ENCODE measurements around the gene CEP162. TPM values are rescaled to one million over a fixed set of nuclear protein-coding genes. Genes with fewer than 3 reads are reported as not detected.
"Not testable (repeated sequence)": the region's sequence is repeated elsewhere in the genome, so short reads cannot be mapped to it uniquely, and the experiment has no call there.

The CEP162 gene
- total RNA-seq, 3 donors from 2014 or later = 3.0 to 4.3 (median 3.7) TPM

GRCh38 chr6:84204011-84204410 lies 23.4 kb downstream of the CEP162 start:
- no peak overlapping the region for H3K4me3 Mint-ChIP-seq
- ATAC-seq (no peak), DNase-seq (no peak)
- H3K9me3 Mint-ChIP-seq = no peaks in the 10 kb centered on the region
- no peaks in the 10 kb centered on the region for H3K4me1 Mint-ChIP-seq (ENCODE audit: low read depth)
- peaks cover 32% of the 10 kb centered on the region for H3K36me3 Mint-ChIP-seq (ENCODE audit: insufficient read depth)
- H3K27me3 Mint-ChIP-seq (ENCODE audit: low read depth) = no peaks in the 10 kb centered on the region

DNA sequence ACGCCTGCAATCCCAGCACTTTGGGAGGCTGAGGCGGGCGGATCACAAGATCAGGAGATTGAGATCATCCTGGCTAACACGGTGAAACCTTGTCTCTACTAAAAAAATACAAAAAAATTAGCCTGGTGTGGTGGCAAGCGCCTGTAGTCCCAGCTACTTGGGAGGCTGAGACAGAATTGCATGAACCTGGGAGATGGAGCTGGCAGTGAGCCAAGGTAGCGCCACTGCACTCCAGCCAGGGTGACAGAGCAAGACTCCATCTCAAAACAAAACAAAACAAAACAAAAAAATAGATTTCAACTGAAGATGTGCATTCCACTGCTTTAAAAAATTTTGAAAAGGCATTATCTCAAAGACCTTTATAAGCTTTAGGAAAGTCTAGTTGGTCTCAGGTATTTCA lies 27.5 kb downstream of the CEP162 start:
- not testable (repeated sequence) for H3K4me1 Mint-ChIP-seq (ENCODE audit: low read depth); H3K27me3 Mint-ChIP-seq (ENCODE audit: low read depth); H3K4me3 Mint-ChIP-seq; H3K9me3 Mint-ChIP-seq; ATAC-seq; DNase-seq
- peaks cover 29% of the 10 kb centered on the region for H3K36me3 Mint-ChIP-seq (ENCODE audit: insufficient read depth)

DNA sequence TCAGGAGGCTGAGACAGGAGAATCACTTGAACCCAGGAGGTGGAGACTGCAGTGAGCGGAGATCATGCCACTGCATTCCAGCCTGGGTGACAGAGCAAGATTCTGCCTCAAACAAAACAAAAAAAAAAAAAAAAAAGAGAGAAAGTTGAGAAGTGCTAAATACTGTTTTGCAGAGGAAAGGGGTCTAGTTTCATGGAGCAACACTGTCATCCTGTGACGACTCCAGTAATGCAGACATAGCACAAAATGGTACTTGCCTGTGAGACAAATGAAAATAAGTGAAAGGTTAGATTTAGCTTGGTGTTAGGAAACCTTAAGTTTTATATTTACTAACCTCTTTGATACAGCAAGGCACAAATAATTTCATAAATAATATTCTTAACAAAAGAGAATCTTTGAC lies 29.7 kb downstream of the CEP162 start:
- no peak for ATAC-seq
- Mint-ChIP-seq H3K36me3 (ENCODE audit: insufficient read depth) (peaks cover 32% of the 10 kb centered on the region), H3K27me3 (ENCODE audit: low read depth) (no peaks in the 10 kb centered on the region), H3K4me3 (no peak overlapping the region), H3K9me3 (no peaks in the 10 kb centered on the region), H3K4me1 (ENCODE audit: low read depth) (peaks cover 3% of the 10 kb centered on the region)
- DNase-seq = no peak

DNA sequence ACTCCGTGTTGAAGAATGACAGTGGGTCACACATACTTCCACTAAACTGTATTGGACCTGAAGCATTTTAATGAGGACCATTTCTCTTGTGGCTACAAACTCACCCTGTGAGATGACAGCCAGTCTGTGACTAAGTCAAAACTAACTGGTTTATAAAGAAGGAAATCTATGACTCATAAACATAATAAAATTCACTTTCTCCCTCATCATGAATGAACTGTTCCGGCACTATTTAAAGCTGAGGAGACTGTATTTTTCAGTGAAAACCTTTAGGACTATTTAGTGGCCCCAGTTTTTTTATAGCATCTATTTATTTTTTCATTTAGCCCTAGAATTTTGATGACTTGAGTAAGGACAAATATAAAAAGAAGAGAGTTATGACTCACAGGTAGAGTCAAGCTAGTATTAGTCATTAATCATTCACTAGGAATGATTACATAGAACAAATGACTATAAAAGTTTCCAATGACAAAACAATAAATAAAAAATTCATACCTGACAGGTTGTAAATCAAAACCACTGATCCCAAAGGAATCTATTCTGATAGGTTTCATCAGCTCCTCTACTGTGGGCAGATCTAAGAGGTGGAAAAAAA lies 34.2 kb downstream of the CEP162 start:
- Mint-ChIP-seq H3K9me3 (no peaks in the 10 kb centered on the region), H3K36me3 (ENCODE audit: insufficient read depth) (peaks cover 57% of the 10 kb centered on the region), H3K4me1 (ENCODE audit: low read depth) (peaks cover 3% of the 10 kb centered on the region), H3K4me3 (no peak overlapping the region), H3K27me3 (ENCODE audit: low read depth) (no peaks in the 10 kb centered on the region)
- ATAC-seq (peak in 1 of 2 donors; percentile 46), DNase-seq (no peak)

- H3K27me3 Mint-ChIP-seq (ENCODE audit: low read depth) = no peaks in the 10 kb centered on the region
- H3K36me3 Mint-ChIP-seq (ENCODE audit: insufficient read depth) = peaks cover 54% of the 10 kb centered on the region
- no peak overlapping the region for H3K4me3 Mint-ChIP-seq
- no peak for DNase-seq
- ATAC-seq = no peak
- no peaks in the 10 kb centered on the region for H3K9me3 Mint-ChIP-seq
- H3K4me1 Mint-ChIP-seq (ENCODE audit: low read depth) = peaks cover 3% of the 10 kb centered on the region
These were observed 35.6 kb downstream of the CEP162 start for GRCh38 chr6:84191802-84192201.

DNA sequence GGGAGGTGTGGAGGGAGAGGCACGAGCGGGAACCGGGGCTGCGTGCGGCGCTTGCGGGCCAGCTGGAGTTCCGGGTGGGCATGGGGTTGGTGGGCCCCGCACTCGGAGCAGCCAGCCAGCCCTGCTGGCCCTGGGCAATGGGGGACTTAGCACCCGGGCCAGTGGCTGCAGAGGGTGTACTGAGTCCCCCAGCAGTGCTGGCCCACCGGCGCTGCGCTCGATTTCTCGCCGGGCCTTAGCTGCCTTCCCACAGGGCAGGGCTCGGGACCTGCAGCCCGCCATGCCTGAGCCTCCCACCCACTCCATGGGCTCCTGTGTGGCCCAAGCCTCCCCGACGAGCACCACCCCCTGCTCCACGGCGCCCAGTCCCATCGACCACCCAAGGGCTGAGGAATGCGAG lies 38.1 kb downstream of the CEP162 start:
- H3K27me3 Mint-ChIP-seq (ENCODE audit: low read depth); DNase-seq; H3K4me1 Mint-ChIP-seq (ENCODE audit: low read depth); ATAC-seq; H3K9me3 Mint-ChIP-seq; H3K4me3 Mint-ChIP-seq: not testable (repeated sequence)
- peaks cover 40% of the 10 kb centered on the region for H3K36me3 Mint-ChIP-seq (ENCODE audit: insufficient read depth)

- H3K4me1 Mint-ChIP-seq (ENCODE audit: low read depth) = no peaks in the 10 kb centered on the region
These were observed 44.0 kb downstream of the CEP162 start for GRCh38 chr6:84183430-84183829.

DNA sequence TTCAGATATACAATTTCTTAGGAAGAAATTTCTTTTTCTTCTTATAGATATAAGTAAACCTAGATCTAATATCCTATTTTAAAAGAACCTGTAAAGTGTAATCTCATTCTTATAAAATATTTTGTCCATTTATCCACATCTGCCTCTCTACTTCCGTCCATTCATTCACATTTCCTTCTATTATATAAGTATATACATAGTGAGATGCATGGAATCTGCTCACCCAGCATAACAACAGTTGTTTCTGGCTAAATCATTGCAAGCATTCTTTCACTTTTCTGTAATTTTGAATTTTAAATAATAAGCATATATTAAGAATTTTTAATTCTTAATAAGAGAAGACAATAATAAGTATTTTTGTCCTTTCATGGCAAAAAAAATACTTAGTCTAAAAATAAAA lies 45.4 kb downstream of the CEP162 start:
- Mint-ChIP-seq H3K27me3 (ENCODE audit: low read depth) (no peaks in the 10 kb centered on the region), H3K4me3 (no peak overlapping the region), H3K36me3 (ENCODE audit: insufficient read depth) (peaks cover 26% of the 10 kb centered on the region), H3K4me1 (ENCODE audit: low read depth) (no peaks in the 10 kb centered on the region), H3K9me3 (no peaks in the 10 kb centered on the region)
- ATAC-seq = no peak
- DNase-seq = no peak

More at GRCh38 chr6:84183430-84183829, 44.0 kb downstream of the CEP162 start:
- no peaks in the 10 kb centered on the region for H3K9me3 Mint-ChIP-seq
- H3K4me3 Mint-ChIP-seq = no peak overlapping the region
- H3K27me3 Mint-ChIP-seq (ENCODE audit: low read depth) = no peaks in the 10 kb centered on the region
- DNase-seq = no peak
- peaks cover 26% of the 10 kb centered on the region for H3K36me3 Mint-ChIP-seq (ENCODE audit: insufficient read depth)
- no peak for ATAC-seq

DNA sequence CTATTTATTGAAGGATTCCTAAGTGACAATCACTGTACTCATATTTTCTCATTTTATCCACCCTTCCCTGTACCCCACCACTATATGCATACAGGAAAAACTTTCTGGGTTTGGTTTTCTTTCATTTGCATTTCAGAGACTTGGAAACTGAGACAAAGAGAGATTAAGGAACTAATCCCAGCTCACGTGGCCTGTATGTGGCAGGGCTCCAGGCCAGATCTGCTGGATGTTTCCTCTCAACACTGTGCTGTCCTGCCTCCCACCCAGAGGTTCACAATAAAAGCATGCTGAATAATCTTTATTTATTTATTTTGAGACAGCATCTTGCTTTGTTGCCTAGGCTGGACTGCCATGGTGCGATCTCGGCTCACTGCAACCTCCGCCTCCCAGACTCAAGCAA lies 50.2 kb downstream of the CEP162 start:
- Mint-ChIP-seq H3K9me3 (peaks cover 3% of the 10 kb centered on the region), H3K4me1 (ENCODE audit: low read depth) (no peaks in the 10 kb centered on the region), H3K36me3 (ENCODE audit: insufficient read depth) (peaks cover 34% of the 10 kb centered on the region), H3K27me3 (ENCODE audit: low read depth) (no peaks in the 10 kb centered on the region), H3K4me3 (no peak overlapping the region)
- DNase-seq = no peak
- ATAC-seq = no peak

DNA sequence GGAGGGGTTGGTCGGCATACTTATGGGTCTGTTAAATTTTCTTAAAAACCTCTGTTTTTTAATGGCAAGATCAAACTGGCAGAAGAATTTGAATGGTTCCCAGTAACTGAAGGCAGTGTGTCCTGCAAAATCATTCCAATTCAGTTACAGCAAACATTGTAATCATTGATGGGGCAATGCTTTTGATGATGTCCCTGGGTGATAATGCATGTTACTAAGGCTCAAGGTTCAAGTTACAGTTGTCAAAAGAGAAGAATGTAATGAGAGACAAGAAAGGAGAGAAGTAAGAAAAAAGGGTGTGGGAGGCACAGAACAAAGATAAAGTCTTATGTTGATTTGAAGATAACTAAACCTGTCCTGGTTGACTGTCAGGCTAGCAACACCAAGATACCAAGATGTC lies 54.9 kb downstream of the CEP162 start:
- no peak for DNase-seq
- Mint-ChIP-seq H3K4me3 (no peak overlapping the region), H3K4me1 (ENCODE audit: low read depth) (no peaks in the 10 kb centered on the region), H3K27me3 (ENCODE audit: low read depth) (no peaks in the 10 kb centered on the region), H3K36me3 (ENCODE audit: insufficient read depth) (peaks cover 31% of the 10 kb centered on the region), H3K9me3 (peaks cover 3% of the 10 kb centered on the region)
- ATAC-seq = no peak

DNA sequence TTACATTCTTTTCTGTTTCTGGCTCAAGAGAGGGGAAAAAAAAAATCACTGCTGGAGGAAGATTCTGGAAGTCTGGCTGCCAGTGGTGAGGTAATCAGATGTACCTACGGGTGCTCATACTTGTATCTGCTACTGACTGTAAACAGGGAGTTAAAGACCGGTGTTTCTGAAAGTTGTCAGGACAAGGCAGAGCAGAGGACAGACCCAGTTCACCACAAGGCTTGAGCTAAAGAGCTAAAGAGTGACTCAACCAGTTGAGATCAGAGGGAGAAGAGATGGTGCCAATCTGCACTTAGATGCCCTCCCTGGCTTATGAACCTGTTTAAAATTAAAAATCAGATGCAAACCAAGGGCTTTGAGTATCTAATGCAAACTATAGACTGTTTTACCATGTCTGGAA lies 55.4 kb downstream of the CEP162 start:
- DNase-seq (no peak), ATAC-seq (no peak)
- no peaks in the 10 kb centered on the region for H3K4me1 Mint-ChIP-seq (ENCODE audit: low read depth)
- no peak overlapping the region for H3K4me3 Mint-ChIP-seq
- H3K36me3 Mint-ChIP-seq (ENCODE audit: insufficient read depth) = peaks cover 33% of the 10 kb centered on the region
- no peaks in the 10 kb centered on the region for H3K27me3 Mint-ChIP-seq (ENCODE audit: low read depth)
- peaks cover 3% of the 10 kb centered on the region for H3K9me3 Mint-ChIP-seq

DNA sequence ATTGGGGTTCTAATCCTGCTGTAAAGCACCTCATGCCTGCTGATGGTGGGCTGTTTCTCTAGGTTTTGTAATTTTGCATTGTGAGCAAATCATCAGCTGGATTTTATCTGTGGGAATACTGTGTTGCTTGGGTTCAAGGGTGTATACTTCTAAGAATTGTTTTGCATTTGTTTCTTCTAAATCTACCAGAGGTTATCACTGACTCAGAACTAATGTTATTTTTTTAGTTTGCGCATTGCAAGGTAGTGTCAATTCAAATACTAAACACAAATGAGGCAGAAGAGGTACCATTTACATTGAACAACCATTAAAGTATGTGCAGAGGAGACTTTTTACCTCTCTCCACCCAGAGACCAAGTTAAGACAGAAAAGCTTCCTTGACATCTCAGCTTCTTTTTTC lies 60.0 kb downstream of the CEP162 start:
- H3K4me1 Mint-ChIP-seq (ENCODE audit: low read depth) = no peaks in the 10 kb centered on the region
- peaks cover 49% of the 10 kb centered on the region for H3K36me3 Mint-ChIP-seq (ENCODE audit: insufficient read depth)
- DNase-seq (no peak), ATAC-seq (no peak)
- H3K27me3 Mint-ChIP-seq (ENCODE audit: low read depth) = no peaks in the 10 kb centered on the region
- H3K9me3 Mint-ChIP-seq = no peaks in the 10 kb centered on the region
- no peak overlapping the region for H3K4me3 Mint-ChIP-seq

- DNase-seq = no peak
- H3K9me3 Mint-ChIP-seq = no peaks in the 10 kb centered on the region
- H3K36me3 Mint-ChIP-seq (ENCODE audit: insufficient read depth) = peaks cover 45% of the 10 kb centered on the region
- no peaks in the 10 kb centered on the region for H3K4me1 Mint-ChIP-seq (ENCODE audit: low read depth)
- no peaks in the 10 kb centered on the region for H3K27me3 Mint-ChIP-seq (ENCODE audit: low read depth)
- no peak overlapping the region for H3K4me3 Mint-ChIP-seq
- no peak for ATAC-seq
These were observed 61.0 kb downstream of the CEP162 start for GRCh38 chr6:84166395-84166794.

DNA sequence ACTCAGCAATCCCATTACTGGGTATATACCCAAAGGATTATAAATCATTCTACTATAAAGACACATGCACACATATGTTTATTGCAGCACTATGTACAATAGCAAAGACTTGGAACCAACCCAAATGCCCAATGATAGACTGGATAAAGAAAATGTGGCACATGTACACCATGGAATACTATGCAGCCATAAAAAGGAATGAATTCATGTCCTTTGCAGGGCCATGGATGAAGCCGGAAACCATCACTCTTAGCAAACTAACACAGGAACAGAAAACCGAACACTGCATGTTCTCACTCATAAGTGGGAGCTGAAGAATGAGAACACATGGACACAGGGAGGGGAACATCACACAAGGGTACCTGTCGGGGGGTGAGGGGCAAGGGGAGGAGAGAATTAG lies 63.1 kb downstream of the CEP162 start:
- ATAC-seq; H3K27me3 Mint-ChIP-seq (ENCODE audit: low read depth); H3K4me1 Mint-ChIP-seq (ENCODE audit: low read depth); DNase-seq; H3K4me3 Mint-ChIP-seq; H3K9me3 Mint-ChIP-seq: not testable (repeated sequence)
- peaks cover 41% of the 10 kb centered on the region for H3K36me3 Mint-ChIP-seq (ENCODE audit: insufficient read depth)

DNA sequence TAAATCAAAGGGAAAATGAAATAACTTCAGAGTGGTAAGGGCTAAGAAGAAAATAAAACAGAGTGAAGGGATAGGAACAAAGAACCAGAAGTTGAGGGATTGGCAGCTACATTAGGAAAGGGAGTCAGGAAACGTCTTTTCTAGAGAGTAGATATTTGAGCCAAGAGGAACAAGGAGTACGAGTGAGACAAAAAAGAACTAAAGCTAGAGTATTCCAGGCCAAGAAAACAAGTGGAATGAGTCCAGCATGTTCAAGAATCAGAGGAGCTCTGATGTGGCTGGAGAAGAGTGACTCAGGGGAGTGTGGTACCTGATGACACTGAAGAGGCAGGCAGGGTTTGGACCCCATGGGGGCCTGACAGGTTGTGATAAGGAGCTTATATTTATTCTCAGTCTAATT lies 66.3 kb downstream of the CEP162 start:
- H3K36me3 Mint-ChIP-seq (ENCODE audit: insufficient read depth) = peaks cover 44% of the 10 kb centered on the region
- no peaks in the 10 kb centered on the region for H3K4me1 Mint-ChIP-seq (ENCODE audit: low read depth)
- no peaks in the 10 kb centered on the region for H3K27me3 Mint-ChIP-seq (ENCODE audit: low read depth)
- no peaks in the 10 kb centered on the region for H3K9me3 Mint-ChIP-seq
- no peak for DNase-seq
- no peak for ATAC-seq
- H3K4me3 Mint-ChIP-seq = no peak overlapping the region

DNA sequence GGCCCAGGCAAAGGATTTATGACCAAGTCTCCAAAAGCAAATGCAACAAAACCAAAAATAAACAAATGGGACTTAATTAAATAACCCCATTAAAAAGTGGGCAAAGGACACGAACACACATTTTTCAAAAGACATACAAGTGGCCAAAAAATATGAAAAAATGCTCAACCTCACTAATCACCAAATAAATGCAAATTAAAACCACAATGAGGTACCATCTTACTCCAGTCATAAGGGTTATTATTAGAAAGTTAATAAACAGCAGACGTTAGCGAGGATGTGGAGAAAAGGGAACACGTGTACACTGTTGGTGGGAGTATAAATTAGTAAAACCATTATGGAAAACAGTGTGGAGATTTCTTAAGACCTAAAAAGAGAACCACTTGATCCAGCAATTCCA lies 71.1 kb downstream of the CEP162 start:
- ATAC-seq (no peak), DNase-seq (no peak)
- no peaks in the 10 kb centered on the region for H3K4me1 Mint-ChIP-seq (ENCODE audit: low read depth)
- no peaks in the 10 kb centered on the region for H3K27me3 Mint-ChIP-seq (ENCODE audit: low read depth)
- H3K36me3 Mint-ChIP-seq (ENCODE audit: insufficient read depth) = peaks cover 49% of the 10 kb centered on the region
- no peak overlapping the region for H3K4me3 Mint-ChIP-seq
- H3K9me3 Mint-ChIP-seq = no peaks in the 10 kb centered on the region

Data from activated T-cell treated with anti-CD3 and anti-CD28 coated beads, Interleukin-2, amount 50 U/mL, for 4 hours (primary cell).